PC-3 (cell line): ENCODE results near the gene SNTG2. TPM values are rescaled to one million over a fixed set of nuclear protein-coding genes. Genes with fewer than 3 reads are reported as not detected.
"Not testable (repeated sequence)": the region's sequence is repeated elsewhere in the genome, so short reads cannot be mapped to it uniquely, and the experiment has no call there.

Experiments
- ATAC-seq: fragments of 200-7000 bp; cut with Tn5 transposase; 2 replicates; pipeline ENCODE4 v1.9.1; 2020; ENCODE audit warnings: mild to moderate bottlenecking, moderate library complexity
- BruUV-seq: library from RNA; stranded (reverse); fragments of 400-500 nt; replicated peaks from 2 replicates; lab custom pipeline; 2021; lab: Mats Ljungman, UMichigan
- CTCF ChIA-PET: fragments of 300-600 bp; sonication (Branson Sonifier 250); formaldehyde crosslinking; loops from one replicate; lab custom pipeline; 2022; ENCODE audit warnings: antibody characterized with exemption; lab: Charles Lee
- POLR2A ChIA-PET: fragments of 300-600 bp; sonication (Branson Sonifier 250); formaldehyde crosslinking; loops from one replicate; lab custom pipeline; 2022; ENCODE audit warnings: antibody characterized with exemption; ENCODE audit not compliant: unreplicated experiment; lab: Charles Lee
- DNase-seq: peaks from one replicate; pipeline ENCODE4 v3.0.0-alpha.2; 2015
- H2AFZ ChIP-seq: fragments of 300-600 bp; sonication (generic); 2 replicates; pipeline ENCODE4 v1.6.0; 2016; ENCODE audit warnings: antibody characterized with exemption, low read length
- H3F3A ChIP-seq: fragments of 300-600 bp; sonication (generic); one replicate; pipeline ENCODE4 v1.6.0; 2017; ENCODE audit warnings: antibody characterized with exemption, low read length, control low read depth, mild to moderate bottlenecking; ENCODE audit not compliant: unreplicated experiment
- H3K27ac ChIP-seq: fragments of 300-600 bp; sonication (generic); 2 replicates; pipeline ENCODE4 v1.5.1; 2016; ENCODE audit warnings: mild to moderate bottlenecking, low read length
- H3K27me3 ChIP-seq: fragments of 300-600 bp; sonication (generic); 2 replicates; pipeline ENCODE4 v1.6.1; 2016; ENCODE audit warnings: low read length, mixed read lengths
- H3K36me3 ChIP-seq: fragments of 300-600 bp; sonication (generic); 2 replicates; pipeline ENCODE4 v1.6.1; 2016; ENCODE audit warnings: low read depth, mixed run types, low read length, mixed read lengths
- H3K4me1 ChIP-seq: fragments of 300-600 bp; sonication (generic); 2 replicates; pipeline ENCODE4 v1.5.1; 2016; ENCODE audit warnings: low read length; ENCODE audit not compliant: insufficient read depth
- H3K4me2 ChIP-seq: fragments of 300-600 bp; sonication (generic); 2 replicates; pipeline ENCODE4 v1.6.0; 2016; ENCODE audit warnings: low read length
- H3K4me3 ChIP-seq: fragments of 300-600 bp; sonication (generic); 2 replicates; pipeline ENCODE4 v1.5.1; 2016; ENCODE audit warnings: mild to moderate bottlenecking, low read length, mixed read lengths
- H3K79me2 ChIP-seq: fragments of 300-600 bp; sonication (generic); 2 replicates; pipeline ENCODE4 v1.6.1; 2017; ENCODE audit warnings: low read length, mixed read lengths
- H3K9ac ChIP-seq: fragments of 300-600 bp; sonication (generic); 2 replicates; pipeline ENCODE4 v1.6.0; 2016; ENCODE audit warnings: mild to moderate bottlenecking, low read length
- H3K9me2 ChIP-seq: fragments of 300-600 bp; sonication (generic); replicated peaks from 2 replicates; pipeline ENCODE4 v1.6.1; 2016; ENCODE audit warnings: mixed run types, low read length, mixed read lengths
- H3K9me3 ChIP-seq: fragments of 300-600 bp; sonication (generic); 2 replicates; pipeline ENCODE4 v1.6.1; 2016; ENCODE audit warnings: low read length, mixed read lengths
- H4K20me1 ChIP-seq: fragments of 300-600 bp; sonication (generic); 2 replicates; pipeline ENCODE4 v1.6.1; 2016; ENCODE audit warnings: low read length, mixed read lengths
- CTCF ChIP-seq: fragments of 300-600 bp; sonication (generic); conservative IDR thresholded peaks from 2 replicates; pipeline ENCODE4 v1.5.1; 2017; ENCODE audit warnings: antibody characterized with exemption, low read depth, mild to moderate bottlenecking, low read length
- EZH2 ChIP-seq: fragments of 300-600 bp; sonication (generic); IDR thresholded peaks from one replicate; pipeline ENCODE4 v1.6.1; 2017; ENCODE audit warnings: antibody characterized with exemption, mild to moderate bottlenecking, low read length; ENCODE audit not compliant: unreplicated experiment
- EZH2phosphoT487 ChIP-seq: fragments of 300-600 bp; sonication (generic); IDR thresholded peaks from 2 replicates; pipeline ENCODE4 v1.6.1; 2018; ENCODE audit warnings: mild to moderate bottlenecking, antibody characterized with exemption, low read length, borderline replicate concordance
- intact Hi-C: fragments of 100-400 bp; cut with micrococcal nuclease; formaldehyde crosslinking; loops from 2 replicates; pipeline ENCODE4 v1.9.0; 2023
- total RNA-seq: library from RNA; depleted of rRNA; stranded (reverse); fragments of >200 nt; gene quantifications from 2 replicates; pipeline ENCODE4 v1.2.3, GENCODE V29; 2014

Gene SNTG2
- total RNA-seq, 1 experiment from 2014 or later, result not detected

GRCh38 chr2:1088192-1088860 is 137.7 kb downstream of the SNTG2 start:
- H3K4me2 ChIP-seq, result 0 out of 2 replicates have a peak overlapping the region, but pooled peaks have one; percentile 18
- ATAC-seq (no peak), DNase-seq (peak; percentile 2)
- H2AFZ ChIP-seq, result no peak overlapping the region
- intact Hi-C loops, result no loop called here
- H3K4me3 ChIP-seq, result no peak overlapping the region
- H3K27ac ChIP-seq, result no peak overlapping the region
- H4K20me1 ChIP-seq, result no peaks in the 10 kb centered on the region
- H3K27me3 ChIP-seq, result peaks cover 28% of the 10 kb centered on the region
- no peak overlapping the region for H3K9ac ChIP-seq
- H3K9me3 ChIP-seq, result no peaks in the 10 kb centered on the region
- no peaks in the 10 kb centered on the region for H3K36me3 ChIP-seq
- CTCF ChIA-PET, result no interaction called here
- POLR2A ChIA-PET, result no interaction called here
- H3F3A ChIP-seq, result no peaks in the 10 kb centered on the region
- no peaks in the 10 kb centered on the region for H3K9me2 ChIP-seq
- H3K79me2 ChIP-seq, result no peaks in the 10 kb centered on the region
- TF ChIP-seq CTCF (no peak), EZH2phosphoT487 (no peak), EZH2 (no peak)
- H3K4me1 ChIP-seq, result no peaks in the 10 kb centered on the region
- BruUV-seq, result no TSS peak

- H3K9me2 ChIP-seq, result no peaks in the 10 kb centered on the region
- H3K79me2 ChIP-seq, result no peaks in the 10 kb centered on the region
- ChIA-PET POLR2A (no interaction called here), CTCF (no interaction called here)
- H3K4me2 ChIP-seq, result no peak overlapping the region
- H3K4me1 ChIP-seq, result no peaks in the 10 kb centered on the region
- H3K36me3 ChIP-seq, result no peaks in the 10 kb centered on the region
- H3K4me3 ChIP-seq, result no peak overlapping the region
- no peak for DNase-seq
- TF ChIP-seq CTCF, result no peak
- TF ChIP-seq EZH2phosphoT487, result no peak
- no peak overlapping the region for H3K9ac ChIP-seq
- no peaks in the 10 kb centered on the region for H3K9me3 ChIP-seq
- intact Hi-C loops, result no loop called here
- peaks cover 28% of the 10 kb centered on the region for H3K27me3 ChIP-seq
- no peak overlapping the region for H2AFZ ChIP-seq
- no TSS peak for BruUV-seq
- no peaks in the 10 kb centered on the region for H3F3A ChIP-seq
- H3K27ac ChIP-seq, result no peak overlapping the region
- no peaks in the 10 kb centered on the region for H4K20me1 ChIP-seq
- no peak for ATAC-seq
Observed at GRCh38 chr2:1088940-1089339, 138.3 kb downstream of the SNTG2 start.

GRCh38 chr2:1091895-1092585 is 141.4 kb downstream of the SNTG2 start:
- peak; percentile 14 for DNase-seq
- Histone ChIP-seq H3K9me2 (no peaks in the 10 kb centered on the region), H4K20me1 (no peaks in the 10 kb centered on the region), H3K4me2 (no peak overlapping the region), H3K4me3 (no peak overlapping the region), H3K27ac (no peak overlapping the region), H2AFZ (no peak overlapping the region), H3K4me1 (no peaks in the 10 kb centered on the region), H3K79me2 (no peaks in the 10 kb centered on the region), H3K9me3 (no peaks in the 10 kb centered on the region), H3K27me3 (peaks cover 44% of the 10 kb centered on the region), H3K9ac (no peak overlapping the region), H3K36me3 (no peaks in the 10 kb centered on the region), H3F3A (no peaks in the 10 kb centered on the region)
- no TSS peak for BruUV-seq
- ChIA-PET CTCF (no interaction called here), POLR2A (no interaction called here)
- ATAC-seq, result no peak
- intact Hi-C loops, result no loop called here
- no peak for TF ChIP-seq EZH2phosphoT487
- no peak for TF ChIP-seq CTCF
- TF ChIP-seq EZH2, result no peak

GRCh38 chr2:1093668-1094067 is 143.0 kb downstream of the SNTG2 start:
- H3K4me1 ChIP-seq, H4K20me1 ChIP-seq, CTCF ChIA-PET, H3K79me2 ChIP-seq, POLR2A ChIA-PET, H3K4me2 ChIP-seq, H2AFZ ChIP-seq, DNase-seq, H3K9ac ChIP-seq, ATAC-seq, H3K27ac ChIP-seq, H3F3A ChIP-seq, H3K9me3 ChIP-seq, intact Hi-C loops, H3K36me3 ChIP-seq, BruUV-seq, H3K9me2 ChIP-seq, H3K4me3 ChIP-seq: not testable (repeated sequence)
- peaks cover 60% of the 10 kb centered on the region for H3K27me3 ChIP-seq
